Esophagus (tissue), 2 donors: ENCODE results near the gene ACTL8. TPM values are rescaled to one million over a fixed set of nuclear protein-coding genes. Genes with fewer than 3 reads are reported as not detected.

Source experiments
- H3K27ac ChIP-seq, 2 donors: one replicate each; pipeline ENCODE4 v1.5.1; 2013; ENCODE audit warnings: low read depth in 2 of 2, mild to moderate bottlenecking in 2 of 2, inconsistent platforms in 1 of 2, low read length in 1 of 2, moderate library complexity in 1 of 2
- H3K27me3 ChIP-seq, 2 donors: one replicate each; pipeline ENCODE4 v1.6.1; 2013; ENCODE audit warnings: low read length in 2 of 2, control low read depth in 1 of 2, mild to moderate bottlenecking in 1 of 2; ENCODE audit not compliant: insufficient read depth in 2 of 2, control insufficient read depth in 1 of 2
- H3K36me3 ChIP-seq, 2 donors: one replicate each; pipeline ENCODE4 v1.6.1; 2013; ENCODE audit warnings: low read length in 1 of 2; ENCODE audit not compliant: control insufficient read depth in 2 of 2, insufficient read depth in 2 of 2
- H3K4me1 ChIP-seq, 2 donors: one replicate each; pipeline ENCODE4 v1.6.1; 2013; ENCODE audit warnings: low read length in 1 of 2; ENCODE audit not compliant: control insufficient read depth in 2 of 2, insufficient read depth in 2 of 2
- H3K4me3 ChIP-seq, 2 donors: one replicate each; pipeline ENCODE4 v1.5.1; 2013; ENCODE audit warnings: low read length in 2 of 2, mild to moderate bottlenecking in 2 of 2, low read depth in 1 of 2, moderate library complexity in 1 of 2
- H3K9me3 ChIP-seq, 2 donors: one replicate each; pipeline ENCODE4 v1.6.1; 2013; ENCODE audit warnings: mild to moderate bottlenecking in 2 of 2, low read depth in 1 of 2, low read length in 1 of 2, moderate library complexity in 1 of 2; ENCODE audit not compliant: control insufficient read depth in 2 of 2, insufficient read depth in 1 of 2
- WGBS, 2 donors: extraction: QIAGEN DNeasy Blood & Tissue Kit; methylation state at CpG; one replicate each; pipeline ENCODE4 v1.1.7; 2013; 5-methylcytosine and 5-hydroxymethylcytosine counted together
- polyA plus RNA-seq, 2 donors: library from polyadenylated mRNA; stranded (reverse); fragments of 200-250 nt; gene quantifications; one replicate each; pipeline ENCODE4 v1.2.3, GENCODE V29; 2013
- donor health status: healthy with polysubstance abuse.
- donor health status: Bipolar disorder and iron deficiency.

Gene ACTL8
- polyA plus RNA-seq, 2 donors, result 0.12 TPM; not detected in 1

DNA sequence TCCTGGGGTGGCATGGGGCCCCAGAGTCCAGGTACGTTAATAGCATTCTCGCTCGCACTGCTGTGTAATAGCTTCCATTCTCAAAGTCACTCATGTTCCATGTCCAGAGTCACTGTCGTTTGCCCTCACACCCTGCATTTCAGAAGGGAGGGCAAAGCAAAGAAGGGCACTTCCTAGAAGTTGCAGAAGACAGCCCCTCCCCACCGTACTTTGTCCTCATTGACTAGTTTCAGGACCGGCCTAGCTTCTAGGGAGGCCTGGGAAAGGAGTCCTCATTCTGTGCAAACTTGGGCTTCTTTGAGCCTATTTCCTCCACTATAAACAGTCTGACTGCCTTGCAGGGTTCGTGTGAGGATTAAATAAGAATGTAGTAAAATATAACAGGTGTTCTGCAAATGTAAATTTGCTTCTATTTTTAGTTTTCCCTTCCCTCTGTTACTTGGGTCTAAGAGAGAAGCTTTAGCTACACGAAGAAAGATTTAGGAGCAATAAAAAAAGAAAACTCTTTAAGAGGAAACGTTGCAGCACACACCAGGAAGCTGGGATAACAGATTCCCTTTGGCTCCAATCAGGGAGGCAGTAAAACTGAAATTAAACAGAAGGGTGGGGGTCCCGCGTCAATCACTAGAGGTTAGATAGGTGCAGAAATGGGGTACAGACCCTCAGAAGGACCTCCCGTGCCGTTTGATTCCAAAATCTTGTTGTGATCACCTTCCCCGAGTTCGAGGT lies 40.1 kb downstream of the ACTL8 start:
- Histone ChIP-seq H3K27me3 (no peaks in the 10 kb centered on the region), H3K9me3 (no peaks in the 10 kb centered on the region), H3K36me3 (no peaks in the 10 kb centered on the region), H3K4me3 (no peak overlapping the region), H3K4me1 (no peaks in the 10 kb centered on the region), H3K27ac (no peak overlapping the region)
- WGBS, 2 donors, result 55 to 60% methylated on average over 15 of the region's 15 CpGs

DNA sequence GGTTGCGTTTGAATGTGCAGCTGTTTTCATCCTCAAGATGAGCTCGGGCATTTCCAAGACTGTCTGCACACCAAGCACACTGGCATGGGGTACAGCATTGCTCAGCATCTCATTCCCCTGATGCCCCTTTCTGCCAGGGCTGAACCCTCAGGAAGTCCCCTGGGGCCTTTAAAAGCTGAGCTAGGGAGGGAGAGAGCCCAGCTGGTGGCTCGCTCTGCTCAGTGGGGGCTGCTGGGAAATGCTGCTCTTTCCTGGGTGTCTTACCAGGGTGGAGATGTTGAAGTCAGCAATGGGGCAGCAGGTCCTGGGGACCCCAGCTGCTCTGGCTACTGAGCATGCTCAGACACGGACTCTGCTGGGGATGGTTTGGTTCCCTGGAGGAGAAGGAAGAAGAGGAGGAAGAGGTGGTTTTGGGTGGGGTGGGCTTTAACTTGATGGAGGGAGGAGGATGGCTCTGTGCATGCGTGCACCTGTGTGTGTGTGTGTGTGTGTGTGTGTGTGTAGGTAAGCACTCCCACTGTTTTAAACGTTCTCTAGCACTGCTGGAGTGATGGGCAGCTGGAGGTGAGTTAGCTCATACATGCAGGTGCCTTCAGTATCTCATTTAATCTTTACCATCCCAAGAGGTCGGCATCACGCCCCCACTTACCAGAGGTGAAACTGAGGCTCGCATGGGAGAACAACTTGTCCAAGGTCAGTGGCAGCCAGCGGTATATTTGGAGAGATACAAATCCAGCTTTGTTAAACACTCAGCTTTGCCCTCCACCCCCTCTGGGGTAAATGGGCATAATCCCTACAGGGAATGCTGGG lies 40.9 kb downstream of the ACTL8 start:
- Histone ChIP-seq H3K4me1 (no peaks in the 10 kb centered on the region), H3K27me3 (no peaks in the 10 kb centered on the region), H3K4me3 (no peak overlapping the region), H3K27ac (no peak overlapping the region), H3K9me3 (no peaks in the 10 kb centered on the region), H3K36me3 (no peaks in the 10 kb centered on the region)
- WGBS, 2 donors, result 60 to 71% methylated on average over 10 of the region's 10 CpGs

DNA sequence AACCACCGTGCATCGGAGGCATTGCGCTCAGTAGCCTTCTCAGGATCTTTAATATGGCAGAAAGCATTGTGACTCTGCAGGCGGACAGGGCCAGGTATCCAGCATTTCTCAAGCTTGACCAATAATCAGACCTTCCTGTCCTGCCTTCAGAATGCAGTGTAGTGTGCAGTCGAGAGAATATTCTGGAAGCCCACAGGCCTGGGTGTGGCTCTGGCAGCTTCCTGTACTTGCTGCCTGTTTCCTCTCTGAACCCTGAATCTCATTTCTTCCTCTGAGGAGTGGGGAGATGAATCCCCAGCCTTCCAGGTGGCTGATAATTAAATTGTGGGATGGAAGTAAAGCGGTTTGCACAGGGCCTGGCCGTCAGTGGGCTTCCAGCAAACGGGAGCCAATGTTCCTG lies 42.3 kb downstream of the ACTL8 start:
- no peaks in the 10 kb centered on the region for H3K27me3 ChIP-seq
- no peaks in the 10 kb centered on the region for H3K36me3 ChIP-seq
- H3K9me3 ChIP-seq, result no peaks in the 10 kb centered on the region
- no peak overlapping the region for H3K27ac ChIP-seq
- WGBS, 2 donors, result 74 to 75% methylated on average over 8 of the region's 8 CpGs
- H3K4me3 ChIP-seq, result no peak overlapping the region
- H3K4me1 ChIP-seq, result no peaks in the 10 kb centered on the region

DNA sequence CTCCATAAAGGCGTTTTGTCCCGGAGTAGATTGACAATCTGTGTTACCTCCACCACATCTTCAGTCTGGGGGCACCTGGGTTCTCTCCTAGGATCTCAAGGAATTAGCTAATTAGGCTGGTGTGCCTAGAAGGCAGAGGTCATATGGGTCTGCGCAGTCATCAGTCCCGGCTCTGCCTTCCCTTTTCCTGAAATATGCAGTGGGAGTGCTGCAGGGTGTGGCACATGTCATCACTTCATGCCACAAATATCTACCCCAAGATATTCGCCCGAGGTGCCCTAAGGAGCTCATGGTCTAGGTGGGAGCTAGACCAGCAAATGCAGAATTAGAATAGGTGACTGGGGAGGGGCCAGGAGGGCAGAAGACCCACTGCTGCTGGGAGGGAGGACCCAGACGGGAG lies 42.9 kb downstream of the ACTL8 start:
- no peaks in the 10 kb centered on the region for H3K36me3 ChIP-seq
- H3K4me1 ChIP-seq, result no peaks in the 10 kb centered on the region
- no peak overlapping the region for H3K4me3 ChIP-seq
- no peaks in the 10 kb centered on the region for H3K27me3 ChIP-seq
- H3K27ac ChIP-seq, result no peak overlapping the region
- H3K9me3 ChIP-seq, result no peaks in the 10 kb centered on the region
- 63 to 75% methylated on average over 7 of the region's 7 CpGs for WGBS, 2 donors

DNA sequence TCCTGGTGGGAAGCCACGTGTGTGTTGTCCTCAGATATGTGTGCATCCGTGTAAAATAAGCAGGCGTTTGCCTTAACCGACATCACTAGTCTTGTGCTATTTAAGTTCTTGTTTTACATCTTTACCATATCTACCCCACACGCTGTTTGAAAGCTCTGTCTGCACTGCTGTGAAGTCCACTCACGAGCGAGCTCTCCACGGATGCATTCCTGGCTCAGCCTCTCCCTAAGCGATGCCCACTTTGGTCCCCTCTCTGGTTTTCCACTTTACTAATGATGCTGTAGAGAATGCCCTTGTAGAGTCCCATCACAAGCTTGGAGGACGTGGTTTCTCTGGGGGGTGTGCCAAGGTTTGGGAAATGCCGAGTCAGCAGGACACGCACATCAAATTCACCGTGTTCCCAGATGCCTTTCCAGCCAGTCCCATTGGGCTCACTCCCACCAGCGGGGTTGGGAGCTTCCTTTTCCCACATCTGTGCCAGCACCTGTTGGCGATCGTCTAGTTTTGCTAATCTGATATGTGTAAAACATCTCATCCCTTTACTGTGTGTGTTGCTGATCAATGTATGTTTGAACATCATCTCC lies 43.8 kb downstream of the ACTL8 start:
- H3K4me3 ChIP-seq, result no peak overlapping the region
- no peaks in the 10 kb centered on the region for H3K27me3 ChIP-seq
- no peaks in the 10 kb centered on the region for H3K9me3 ChIP-seq
- 73 to 75% methylated on average over 16 of the region's 16 CpGs for WGBS, 2 donors
- no peak overlapping the region for H3K27ac ChIP-seq
- no peaks in the 10 kb centered on the region for H3K36me3 ChIP-seq
- H3K4me1 ChIP-seq, result no peaks in the 10 kb centered on the region

DNA sequence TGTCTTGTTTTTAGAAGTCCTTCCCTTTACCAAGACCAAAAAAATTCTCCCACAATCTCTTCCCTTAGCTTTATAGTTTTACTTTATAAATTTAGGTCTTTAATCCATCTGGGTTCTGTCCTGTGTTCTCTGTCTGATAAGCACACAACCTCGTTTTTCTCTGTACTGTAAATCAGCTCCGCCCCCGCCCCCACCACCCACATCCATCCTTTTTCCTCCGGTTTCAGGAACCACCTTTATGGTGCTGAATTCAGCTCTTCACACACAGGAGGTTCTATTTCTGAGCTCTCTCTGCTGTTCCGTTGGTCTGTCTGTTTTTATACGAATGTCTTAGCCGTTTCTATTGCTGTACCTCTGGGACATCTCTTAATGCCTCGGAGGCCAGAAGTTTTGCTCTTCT lies 44.5 kb downstream of the ACTL8 start:
- H3K27me3 ChIP-seq, result no peaks in the 10 kb centered on the region
- 44 to 54% methylated on average over 8 of the region's 8 CpGs for WGBS, 2 donors
- no peaks in the 10 kb centered on the region for H3K9me3 ChIP-seq
- H3K4me3 ChIP-seq, result no peak overlapping the region
- H3K4me1 ChIP-seq, result no peaks in the 10 kb centered on the region
- no peaks in the 10 kb centered on the region for H3K36me3 ChIP-seq
- H3K27ac ChIP-seq, result no peak overlapping the region

DNA sequence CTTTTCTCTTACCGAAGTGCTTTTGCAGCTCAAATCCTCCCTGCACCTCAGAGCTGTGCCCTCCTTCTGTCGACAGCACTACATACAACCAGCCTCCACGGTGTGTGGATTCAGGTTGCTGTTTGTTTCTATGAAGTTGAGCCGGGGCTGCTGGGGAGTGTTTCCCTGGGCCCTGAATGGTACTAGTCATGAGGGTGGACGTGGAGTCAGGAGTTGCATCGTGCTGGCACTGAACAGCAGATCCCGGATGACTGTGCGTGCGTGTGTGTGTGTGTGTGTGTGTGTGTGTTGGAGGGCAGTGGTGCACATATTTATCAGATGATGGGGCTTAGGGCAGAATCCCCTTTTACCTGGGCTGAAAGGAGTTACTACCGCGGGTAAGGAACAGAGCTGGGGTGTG lies 47.0 kb downstream of the ACTL8 start:
- Histone ChIP-seq H3K27me3 (no peaks in the 10 kb centered on the region), H3K36me3 (no peaks in the 10 kb centered on the region), H3K4me1 (no peaks in the 10 kb centered on the region), H3K4me3 (no peak overlapping the region), H3K9me3 (no peaks in the 10 kb centered on the region), H3K27ac (no peak overlapping the region)
- 62 to 73% methylated on average over 11 of the region's 11 CpGs for WGBS, 2 donors

DNA sequence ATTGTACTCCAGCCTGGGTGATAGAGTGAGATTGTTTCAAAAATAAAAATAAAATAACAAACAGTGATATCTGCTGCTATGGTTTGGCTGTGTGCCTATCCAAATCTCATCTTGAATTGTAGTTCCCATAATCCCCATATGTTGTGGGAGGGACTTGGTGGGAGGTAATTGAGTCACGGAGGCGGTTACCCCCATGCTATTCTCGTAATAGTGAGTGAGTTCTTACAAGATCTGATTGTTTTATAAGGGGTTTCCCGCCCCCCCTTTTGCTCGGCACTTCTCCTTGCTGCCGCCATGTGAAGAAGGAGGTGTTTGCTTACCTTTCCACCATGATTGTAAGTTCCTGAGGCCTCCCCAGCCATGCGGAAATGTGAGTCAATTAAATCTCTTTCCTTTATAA lies 47.8 kb downstream of the ACTL8 start:
- no peaks in the 10 kb centered on the region for H3K9me3 ChIP-seq
- H3K4me1 ChIP-seq, result no peaks in the 10 kb centered on the region
- H3K27me3 ChIP-seq, result no peaks in the 10 kb centered on the region
- no peaks in the 10 kb centered on the region for H3K36me3 ChIP-seq
- H3K4me3 ChIP-seq, result no peak overlapping the region
- WGBS, 2 donors, result 78% methylated on average over 7 of the region's 7 CpGs
- H3K27ac ChIP-seq, result no peak overlapping the region

DNA sequence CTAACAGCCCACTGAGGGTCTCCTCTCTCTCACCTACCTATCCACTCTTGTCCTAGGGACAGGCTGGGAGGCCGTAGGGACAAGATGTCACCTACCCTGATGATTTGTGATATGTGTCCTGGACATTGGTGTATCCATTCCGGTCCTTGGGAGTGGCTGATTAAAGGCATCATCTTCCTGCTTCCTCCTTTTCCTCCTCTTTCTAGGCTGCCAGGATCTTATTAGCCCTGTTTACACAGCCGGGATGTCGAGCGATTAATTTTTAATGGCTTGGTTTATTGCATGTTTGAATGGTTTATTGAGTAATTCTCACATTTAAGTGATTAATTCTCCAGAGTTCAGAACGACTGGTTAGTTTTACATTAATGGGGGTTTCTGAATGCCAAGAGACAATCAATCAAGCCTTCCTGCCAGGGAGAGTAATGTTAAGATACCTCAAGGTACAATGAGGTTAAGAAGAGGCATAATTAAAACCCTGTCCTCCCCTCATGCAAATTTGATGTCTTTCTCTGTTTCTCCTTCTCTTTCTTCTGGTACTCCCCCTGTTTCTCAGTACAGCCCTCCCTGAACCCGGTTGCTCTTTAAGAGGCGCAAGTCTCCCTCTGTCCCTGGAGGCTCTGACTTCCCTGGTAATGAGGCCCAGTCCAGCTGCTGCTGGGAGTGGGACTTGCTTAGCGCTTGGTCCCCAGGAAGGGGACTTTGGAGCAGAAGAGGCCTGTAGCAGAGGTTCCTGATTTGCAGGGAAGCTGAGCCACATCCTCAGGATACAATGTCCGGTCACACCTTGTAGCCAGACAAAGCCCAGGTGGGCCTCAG lies 50.9 kb downstream of the ACTL8 start:
- no peaks in the 10 kb centered on the region for H3K9me3 ChIP-seq
- WGBS, 2 donors, result 59 to 72% methylated on average over 10 of the region's 10 CpGs
- no peaks in the 10 kb centered on the region for H3K36me3 ChIP-seq
- H3K4me3 ChIP-seq, result no peak overlapping the region
- H3K4me1 ChIP-seq, result no peaks in the 10 kb centered on the region
- peaks cover 0 to 4% of the 10 kb centered on the region in 2 donors for H3K27me3 ChIP-seq
- H3K27ac ChIP-seq, result no peak overlapping the region
